ENCODE measurements around the gene CD101. TPM values are rescaled to one million over a fixed set of nuclear protein-coding genes. Genes with fewer than 3 reads are reported as not detected.
A peak's percentile ranks its signal among the peaks of the same experiment; 100 is the strongest.

CD101 gene
- total and polyA plus RNA-seq, 5 donors = 0.48 to 3.1 (median 1.2) TPM

GRCh38 chr1:116997636-116998035 is 3.9 kb upstream of the CD101 start:
- DNase-seq = no peak
- ATAC-seq = peak in 1 of 2 donors; percentile 55
- no peaks in the 10 kb centered on the region for H3K9me3 ChIP-seq (ENCODE audit: control insufficient read depth, low read length)
- intact Hi-C loops (cut with DNase I) = no loop called here
- H3K27me3 ChIP-seq (ENCODE audit: control insufficient read depth, insufficient read depth) = no peaks in the 10 kb centered on the region
- H3K27ac ChIP-seq (ENCODE audit: low read length) = no peak overlapping the region
- no peaks in the 10 kb centered on the region for H3K4me1 ChIP-seq (ENCODE audit: control insufficient read depth, insufficient read depth, low read length)
- no peak overlapping the region for H3K4me3 ChIP-seq (ENCODE audit: low read length)

GRCh38 chr1:116999596-116999995 is 2.0 kb upstream of the CD101 start:
- intact Hi-C loops (cut with DNase I) = no loop called here
- no peak overlapping the region for H3K4me3 ChIP-seq (ENCODE audit: low read length)
- no peak overlapping the region for H3K27ac ChIP-seq (ENCODE audit: low read length)
- DNase-seq = no peak
- no peaks in the 10 kb centered on the region for H3K27me3 ChIP-seq (ENCODE audit: control insufficient read depth, insufficient read depth)
- no peaks in the 10 kb centered on the region for H3K9me3 ChIP-seq (ENCODE audit: control insufficient read depth, low read length)
- H3K4me1 ChIP-seq (ENCODE audit: control insufficient read depth, insufficient read depth, low read length) = no peaks in the 10 kb centered on the region
- WGBS = 76% methylated on average over 3 of the region's 3 CpGs
- no peak for ATAC-seq

GRCh38 chr1:117000142-117000541 is 1.4 kb upstream of the CD101 start:
- no peaks in the 10 kb centered on the region for H3K4me1 ChIP-seq (ENCODE audit: control insufficient read depth, insufficient read depth, low read length)
- WGBS = 96% methylated on average over 2 of the region's 2 CpGs
- no peaks in the 10 kb centered on the region for H3K9me3 ChIP-seq (ENCODE audit: control insufficient read depth, low read length)
- H3K27ac ChIP-seq (ENCODE audit: low read length) = no peak overlapping the region
- intact Hi-C loops (cut with DNase I) = no loop called here
- DNase-seq (no peak), ATAC-seq (no peak)
- H3K4me3 ChIP-seq (ENCODE audit: low read length) = no peak overlapping the region
- no peaks in the 10 kb centered on the region for H3K27me3 ChIP-seq (ENCODE audit: control insufficient read depth, insufficient read depth)

- H3K27ac ChIP-seq (ENCODE audit: low read length) = no peak overlapping the region
- WGBS = 90% methylated on average over 2 of the region's 2 CpGs
- no peaks in the 10 kb centered on the region for H3K4me1 ChIP-seq (ENCODE audit: control insufficient read depth, insufficient read depth, low read length)
- ATAC-seq (peak; percentile 18), DNase-seq (no peak)
- no peak overlapping the region for H3K4me3 ChIP-seq (ENCODE audit: low read length)
- intact Hi-C loops (cut with DNase I) = no loop called here
- no peaks in the 10 kb centered on the region for H3K27me3 ChIP-seq (ENCODE audit: control insufficient read depth, insufficient read depth)
- H3K9me3 ChIP-seq (ENCODE audit: control insufficient read depth, low read length) = no peaks in the 10 kb centered on the region
These were observed 1.8 kb downstream of the CD101 start for GRCh38 chr1:117003223-117003875.

DNA sequence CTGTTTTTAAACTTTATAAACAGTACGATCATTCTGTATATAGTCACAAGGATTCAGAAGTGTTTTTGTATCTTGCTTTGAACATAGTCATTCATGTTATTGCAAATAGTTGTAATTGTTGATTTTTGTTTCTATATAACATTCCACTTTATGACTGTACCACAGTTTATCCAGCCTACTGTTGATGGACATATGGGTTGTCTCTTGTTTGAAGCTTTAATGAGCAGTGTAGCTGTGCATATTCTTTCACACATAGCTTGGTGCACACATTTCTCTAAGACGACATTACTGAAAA is 6.1 kb downstream of the CD101 start:
- no peak overlapping the region for H3K4me3 ChIP-seq (ENCODE audit: low read length)
- no peak for ATAC-seq
- no peaks in the 10 kb centered on the region for H3K9me3 ChIP-seq (ENCODE audit: control insufficient read depth, low read length)
- H3K27ac ChIP-seq (ENCODE audit: low read length) = no peak overlapping the region
- intact Hi-C loops (cut with DNase I) = no loop called here
- H3K4me1 ChIP-seq (ENCODE audit: control insufficient read depth, insufficient read depth, low read length) = no peaks in the 10 kb centered on the region
- H3K27me3 ChIP-seq (ENCODE audit: control insufficient read depth, insufficient read depth) = no peaks in the 10 kb centered on the region
- WGBS = 96% methylated on average over 2 of the region's 2 CpGs
- no peak for DNase-seq

- H3K27me3 ChIP-seq (ENCODE audit: control insufficient read depth, insufficient read depth) = no peaks in the 10 kb centered on the region
- H3K4me1 ChIP-seq (ENCODE audit: control insufficient read depth, insufficient read depth, low read length) = no peaks in the 10 kb centered on the region
- intact Hi-C loops (cut with DNase I) = no loop called here
- no peak overlapping the region for H3K4me3 ChIP-seq (ENCODE audit: low read length)
- WGBS = 56% methylated on average over 2 of the region's 2 CpGs
- no peaks in the 10 kb centered on the region for H3K9me3 ChIP-seq (ENCODE audit: control insufficient read depth, low read length)
- ATAC-seq (no peak), DNase-seq (no peak)
- no peak overlapping the region for H3K27ac ChIP-seq (ENCODE audit: low read length)
These were observed 7.1 kb downstream of the CD101 start for GRCh38 chr1:117008656-117009055.

DNA sequence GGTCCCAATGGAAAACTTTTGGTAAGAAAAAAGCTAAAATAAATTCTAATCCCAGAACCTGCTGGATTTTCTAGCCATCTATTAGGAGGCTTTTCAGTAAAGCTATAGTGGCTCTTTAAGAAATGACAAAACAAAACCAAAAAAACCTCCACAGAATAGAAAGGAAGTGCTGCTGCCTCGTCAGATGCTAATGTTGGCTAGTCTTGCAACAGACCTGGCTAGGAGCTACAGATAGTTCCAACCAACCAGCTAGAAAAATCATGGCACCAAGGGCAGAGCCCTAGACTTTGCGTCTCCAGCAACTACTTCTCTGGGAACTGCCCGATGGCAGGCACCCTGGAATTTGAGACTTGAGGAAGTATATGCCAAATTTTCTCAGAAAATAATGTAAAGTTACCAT is 7.6 kb downstream of the CD101 start:
- Histone ChIP-seq H3K27ac (ENCODE audit: low read length) (no peak overlapping the region), H3K4me3 (ENCODE audit: low read length) (no peak overlapping the region), H3K4me1 (ENCODE audit: control insufficient read depth, insufficient read depth, low read length) (no peaks in the 10 kb centered on the region), H3K9me3 (ENCODE audit: control insufficient read depth, low read length) (no peaks in the 10 kb centered on the region), H3K27me3 (ENCODE audit: control insufficient read depth, insufficient read depth) (no peaks in the 10 kb centered on the region)
- 57% methylated on average over 3 of the region's 3 CpGs for WGBS
- ATAC-seq (peak; percentile 42 to 50), DNase-seq (no peak)
- intact Hi-C loops (cut with DNase I) = no loop called here

DNA sequence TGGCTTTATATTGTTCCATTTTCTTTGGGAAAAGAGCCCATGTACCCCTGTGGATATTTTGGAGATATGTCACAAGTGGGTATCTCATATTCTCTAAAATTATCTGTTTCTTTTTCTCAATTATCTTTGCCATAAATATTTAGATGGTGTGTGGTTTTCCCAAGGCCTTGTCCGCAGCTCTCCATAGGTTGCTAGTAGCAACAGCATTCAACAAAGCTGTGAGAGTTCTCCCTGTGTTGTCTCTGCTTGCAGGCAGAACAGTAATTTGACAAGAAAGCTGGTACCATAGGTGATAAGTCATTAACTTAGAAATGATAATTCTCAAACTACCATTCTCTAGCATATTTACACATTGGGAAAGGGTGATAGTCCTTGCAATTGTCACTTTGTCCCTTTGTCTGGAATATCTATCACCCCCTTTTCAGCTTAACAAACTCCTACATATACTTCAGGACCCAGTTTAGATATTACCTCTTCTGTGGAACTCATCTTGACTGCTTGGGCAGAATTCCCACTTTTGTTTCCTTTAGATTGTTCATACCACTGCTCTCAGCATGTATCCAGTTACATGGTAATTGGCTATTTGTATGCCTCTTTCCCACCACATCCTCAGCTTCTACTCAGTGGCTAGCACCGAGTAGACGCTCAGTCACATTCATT is 8.9 kb downstream of the CD101 start:
- H3K9me3 ChIP-seq (ENCODE audit: control insufficient read depth, low read length) = no peaks in the 10 kb centered on the region
- H3K4me1 ChIP-seq (ENCODE audit: control insufficient read depth, insufficient read depth, low read length) = no peaks in the 10 kb centered on the region
- H3K27ac ChIP-seq (ENCODE audit: low read length) = no peak overlapping the region
- ATAC-seq = no peak
- H3K4me3 ChIP-seq (ENCODE audit: low read length) = no peak overlapping the region
- intact Hi-C loops (cut with DNase I) = no loop called here
- WGBS = 96% methylated on average over 3 of the region's 3 CpGs
- DNase-seq = no peak
- no peaks in the 10 kb centered on the region for H3K27me3 ChIP-seq (ENCODE audit: control insufficient read depth, insufficient read depth)

DNA sequence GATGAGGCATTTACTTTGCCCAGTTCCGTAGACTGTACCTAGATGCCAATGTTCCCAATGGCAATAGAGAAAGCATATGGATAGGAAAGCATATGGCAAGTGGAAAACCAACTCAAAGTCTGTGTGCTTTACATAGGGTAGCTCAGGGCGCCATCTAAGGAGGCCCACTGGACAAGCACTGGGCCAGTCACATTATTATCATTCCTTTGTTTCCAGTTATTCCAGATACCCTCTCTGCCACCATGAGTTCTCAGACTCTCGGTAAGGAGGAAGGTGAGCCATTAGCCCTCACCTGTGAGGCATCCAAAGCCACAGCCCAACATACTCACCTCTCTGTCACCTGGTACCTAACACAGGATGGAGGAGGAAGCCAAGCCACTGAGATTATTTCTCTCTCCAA is 9.8 kb downstream of the CD101 start:
- no peak overlapping the region for H3K4me3 ChIP-seq (ENCODE audit: low read length)
- ATAC-seq (no peak), DNase-seq (no peak)
- H3K9me3 ChIP-seq (ENCODE audit: control insufficient read depth, low read length) = no peaks in the 10 kb centered on the region
- H3K27me3 ChIP-seq (ENCODE audit: control insufficient read depth, insufficient read depth) = no peaks in the 10 kb centered on the region
- intact Hi-C loops (cut with DNase I) = no loop called here
- H3K27ac ChIP-seq (ENCODE audit: low read length) = no peak overlapping the region
- H3K4me1 ChIP-seq (ENCODE audit: control insufficient read depth, insufficient read depth, low read length) = no peaks in the 10 kb centered on the region
- 98% methylated on average over 3 of the region's 3 CpGs for WGBS

- Histone ChIP-seq H3K9me3 (ENCODE audit: control insufficient read depth, low read length) (no peaks in the 10 kb centered on the region), H3K27ac (ENCODE audit: low read length) (no peak overlapping the region), H3K4me1 (ENCODE audit: control insufficient read depth, insufficient read depth, low read length) (no peaks in the 10 kb centered on the region), H3K4me3 (ENCODE audit: low read length) (no peak overlapping the region), H3K27me3 (ENCODE audit: control insufficient read depth, insufficient read depth) (no peaks in the 10 kb centered on the region)
- 95% methylated on average over 5 of the region's 5 CpGs for WGBS
- no peak for DNase-seq
- intact Hi-C loops (cut with DNase I) = no loop called here
- ATAC-seq = no peak
These were observed 11.8 kb downstream of the CD101 start for GRCh38 chr1:117013309-117013858.

DNA sequence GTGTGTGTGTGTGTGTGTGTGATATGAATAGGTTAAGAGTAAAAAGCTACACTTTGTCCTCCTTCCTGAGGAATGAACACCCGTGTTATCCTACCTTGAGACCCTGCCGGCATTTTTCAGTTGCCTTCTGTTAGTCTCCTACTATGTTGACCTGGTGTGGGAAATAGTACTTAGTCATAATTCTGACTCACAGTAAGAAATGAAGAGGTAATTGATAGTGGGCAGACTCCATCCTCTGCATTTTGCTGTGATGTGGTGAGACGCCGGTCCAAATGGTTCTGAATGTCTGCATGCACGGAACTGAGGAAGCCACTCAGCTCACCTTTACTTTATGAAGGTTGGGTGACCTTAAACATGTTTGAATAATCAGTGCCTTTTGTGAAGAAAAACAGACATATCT is 12.6 kb downstream of the CD101 start:
- H3K27me3 ChIP-seq (ENCODE audit: control insufficient read depth, insufficient read depth) = no peaks in the 10 kb centered on the region
- H3K27ac ChIP-seq (ENCODE audit: low read length) = no peak overlapping the region
- DNase-seq = no peak
- no peak overlapping the region for H3K4me3 ChIP-seq (ENCODE audit: low read length)
- intact Hi-C loops (cut with DNase I) = no loop called here
- H3K9me3 ChIP-seq (ENCODE audit: control insufficient read depth, low read length) = no peaks in the 10 kb centered on the region
- no peak for ATAC-seq
- H3K4me1 ChIP-seq (ENCODE audit: control insufficient read depth, insufficient read depth, low read length) = no peaks in the 10 kb centered on the region
- WGBS = 91% methylated on average over 5 of the region's 5 CpGs
